NCI-H460 (cell line): ENCODE results near the gene NFIC. TPM values are rescaled to one million over a fixed set of nuclear protein-coding genes. Genes with fewer than 3 reads are reported as not detected.
"Not testable (repeated sequence)": the region's sequence is repeated elsewhere in the genome, so short reads cannot be mapped to it uniquely, and the experiment has no call there.

Experiments used
- DNase-seq: peaks from one replicate; pipeline ENCODE4 v3.0.0-alpha.2; 2016; ENCODE audit warnings: low read depth; ENCODE audit errors: extremely low read depth
- total RNA-seq: library from RNA; depleted of rRNA; stranded (reverse); fragments of >200 nt; shearing (Covaris generic); gene quantifications from 2 replicates; pipeline ENCODE4 v1.2.3, GENCODE V29; 2014

NFIC gene
- total RNA-seq, 1 experiment from 2014 or later, result 10.1 TPM

GRCh38 chr19:3336680-3337523, 29.5 kb upstream of the NFIC start:
- no peak for DNase-seq

- DNase-seq, result no peak
These were observed 27.7 kb upstream of the NFIC start for GRCh38 chr19:3338541-3339181.

- DNase-seq, result no peak
These were observed 26.0 kb upstream of the NFIC start for GRCh38 chr19:3340340-3340739.

GRCh38 chr19:3342246-3342645, 24.1 kb upstream of the NFIC start:
- DNase-seq, result no peak

GRCh38 chr19:3342962-3343361, 23.4 kb upstream of the NFIC start:
- not testable (repeated sequence) for DNase-seq

- peak; percentile 73 for DNase-seq
These were observed 22.5 kb upstream of the NFIC start for GRCh38 chr19:3343619-3344502.

GRCh38 chr19:3344608-3345598, 21.5 kb upstream of the NFIC start:
- no peak for DNase-seq

- no peak for DNase-seq
These were observed 20.4 kb upstream of the NFIC start for GRCh38 chr19:3345850-3346460.

GRCh38 chr19:3346677-3347353, 19.6 kb upstream of the NFIC start:
- DNase-seq, result no peak

- DNase-seq, result no peak
These were observed 18.3 kb upstream of the NFIC start for GRCh38 chr19:3348042-3348441.

- DNase-seq, result not testable (repeated sequence)
These were observed 17.9 kb upstream of the NFIC start for GRCh38 chr19:3348469-3348868.

GRCh38 chr19:3350014-3350663, 16.2 kb upstream of the NFIC start:
- DNase-seq, result no peak

GRCh38 chr19:3351702-3352447, 14.5 kb upstream of the NFIC start:
- no peak for DNase-seq

GRCh38 chr19:3353493-3353892, 12.9 kb upstream of the NFIC start:
- no peak for DNase-seq

GRCh38 chr19:3356805-3357204, 9.6 kb upstream of the NFIC start:
- DNase-seq, result no peak

- DNase-seq, result no peak
These were observed 9.0 kb upstream of the NFIC start for GRCh38 chr19:3357271-3357991.
